ENCODE data around the gene ANG.
"Not testable (repeated sequence)": the region's sequence is repeated elsewhere in the genome, so short reads cannot be mapped to it uniquely, and the experiment has no call there.

Gene ANG

DNA sequence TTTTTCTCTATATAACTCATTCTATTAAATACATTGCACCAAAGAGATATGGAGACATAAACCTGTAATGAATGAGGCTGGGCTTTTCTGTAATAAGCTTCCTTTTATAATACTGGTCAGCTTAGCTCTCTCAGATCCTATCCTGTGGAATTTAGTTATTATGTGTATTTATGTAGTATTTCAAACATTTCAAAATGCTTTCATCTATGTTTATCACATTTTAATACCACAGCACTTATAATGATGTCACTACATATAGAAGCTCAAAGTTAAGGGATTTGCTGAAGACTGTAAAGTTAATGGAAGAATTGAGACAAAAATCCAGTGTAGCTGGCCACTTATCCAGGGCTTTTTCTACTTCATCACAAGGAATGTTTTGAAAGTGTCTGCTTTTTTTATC lies 11.4 kb downstream of the ANG start:
- DNase-seq = no peak

DNA sequence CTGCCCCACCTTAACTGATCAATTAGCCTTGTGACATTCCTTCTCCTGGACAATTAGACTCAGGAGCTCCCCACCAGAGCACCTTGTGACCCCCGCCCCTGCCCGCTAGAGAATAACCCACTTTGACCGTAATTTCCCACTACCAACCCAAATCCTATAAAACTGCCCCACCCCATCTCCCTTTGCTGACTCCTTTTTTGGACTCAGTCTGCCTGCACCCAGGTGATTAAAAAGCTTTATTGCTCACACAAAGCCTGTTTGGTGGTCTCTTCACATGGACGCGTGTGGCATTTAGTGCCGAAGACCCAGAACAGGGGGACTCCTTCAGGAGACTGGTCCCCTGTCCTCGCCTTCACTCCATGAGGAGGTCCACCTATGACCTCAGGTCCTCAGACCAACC lies 12.4 kb downstream of the ANG start:
- DNase-seq = not testable (repeated sequence)

DNA sequence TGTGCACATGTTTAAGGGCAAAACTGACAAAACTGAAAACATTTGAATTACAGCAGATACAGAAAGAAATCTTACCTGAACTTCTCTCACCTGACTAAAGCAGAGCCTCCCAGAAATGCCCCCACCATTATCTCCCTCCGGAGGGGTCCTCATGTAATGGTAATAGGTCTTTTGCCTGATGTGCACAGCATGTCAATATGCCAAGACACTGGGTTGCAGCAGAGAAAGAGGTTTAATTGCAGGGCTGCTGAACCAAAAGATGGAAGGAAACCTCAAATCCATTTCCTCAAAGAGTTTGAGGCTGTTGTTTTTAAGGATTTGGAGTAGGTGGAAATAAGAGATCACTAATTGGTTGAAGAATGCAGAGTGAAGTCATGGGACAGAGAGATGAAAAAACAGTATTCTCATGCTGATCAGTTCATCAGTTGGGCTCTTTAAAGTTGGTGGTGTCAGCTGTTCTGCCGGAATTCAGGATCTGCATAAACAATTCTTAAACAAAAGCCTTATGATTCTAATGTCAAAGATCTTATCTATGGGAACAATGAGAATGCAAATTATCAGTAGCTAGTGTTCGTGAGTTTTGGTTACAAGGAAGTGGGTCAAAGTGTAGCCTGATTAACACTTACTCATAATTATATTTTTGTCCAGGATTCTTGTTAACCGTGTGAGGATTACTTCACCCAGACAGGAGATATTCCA lies 18.2 kb downstream of the ANG start:
- no peak for DNase-seq

DNA sequence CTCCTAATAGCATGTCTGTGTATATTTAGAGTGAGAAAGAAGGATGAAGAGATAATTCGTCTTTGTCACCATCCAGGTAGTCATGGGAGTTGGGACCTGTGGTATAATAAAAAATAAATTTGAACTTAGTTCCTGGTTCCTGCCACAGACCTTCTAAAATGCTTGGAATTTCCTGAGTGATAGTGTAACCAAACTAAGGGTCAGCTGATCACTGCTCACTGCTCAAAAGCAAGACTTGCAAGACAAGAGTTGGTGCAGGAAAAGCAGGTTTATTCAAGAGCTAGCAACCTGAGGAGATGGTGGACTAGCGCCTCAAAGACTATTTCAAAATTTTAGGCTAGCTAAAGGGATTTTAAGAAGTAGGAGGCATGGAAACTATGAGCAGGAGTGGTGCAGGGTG lies 19.1 kb downstream of the ANG start:
- no peak for DNase-seq

DNA sequence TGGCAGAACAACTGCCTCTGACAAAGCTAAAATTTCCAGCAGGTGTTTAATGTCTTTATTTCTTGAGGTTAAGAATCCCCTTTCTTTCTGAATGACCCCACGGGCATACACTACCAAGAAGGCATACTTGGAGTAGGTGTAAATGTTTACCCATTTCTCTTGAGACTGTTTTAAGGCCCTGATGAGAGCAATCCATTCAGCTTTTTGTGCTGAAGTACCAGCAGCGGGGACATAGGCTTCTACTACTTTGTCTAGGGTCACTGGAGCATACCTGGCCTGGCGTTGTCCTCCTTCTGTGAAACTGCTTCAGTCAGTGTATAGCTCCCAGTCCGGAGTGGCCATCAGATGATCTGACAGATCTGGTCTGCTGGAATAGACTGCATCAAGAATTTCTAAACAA lies 22.7 kb downstream of the ANG start:
- no peak for DNase-seq

DNA sequence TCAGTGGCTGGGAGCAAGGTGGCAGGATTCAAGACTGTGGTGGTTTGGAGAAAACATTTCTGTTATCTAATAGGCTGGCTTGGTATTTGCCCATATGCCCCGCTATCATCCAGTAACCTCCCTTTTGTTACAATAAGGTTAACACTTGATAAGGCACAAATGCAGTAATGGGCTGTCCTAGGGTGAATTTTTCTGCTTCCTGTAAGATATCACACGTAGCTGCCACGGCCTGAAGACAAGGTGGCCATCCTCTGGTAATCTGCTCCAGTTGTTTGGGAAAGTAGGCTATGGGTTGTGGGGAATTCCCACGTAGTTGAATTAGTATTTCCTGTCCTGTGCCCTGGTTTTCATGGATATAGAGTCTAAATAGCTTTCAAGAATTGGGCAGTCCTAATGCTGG lies 23.1 kb downstream of the ANG start:
- DNase-seq = no peak

DNA sequence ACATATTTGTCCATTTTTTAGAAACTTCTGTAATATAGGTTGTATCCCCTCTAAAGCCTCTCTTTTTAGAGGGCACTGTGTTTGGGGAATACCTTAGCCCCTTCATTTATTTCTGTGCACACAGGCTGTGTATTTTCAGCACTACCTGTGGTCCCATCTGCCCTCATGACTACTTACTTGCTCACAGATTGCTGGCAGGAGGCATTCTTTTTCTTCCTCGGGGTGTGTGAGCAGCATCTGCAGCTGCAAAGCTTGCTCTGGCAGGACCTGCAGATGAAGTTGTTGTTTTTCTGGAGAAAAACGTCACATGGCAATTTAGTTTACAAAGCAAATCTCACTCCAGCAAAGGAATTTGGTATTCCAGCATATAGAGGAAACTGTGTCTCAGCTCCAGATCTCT lies 24.3 kb downstream of the ANG start:
- DNase-seq = no peak

DNA sequence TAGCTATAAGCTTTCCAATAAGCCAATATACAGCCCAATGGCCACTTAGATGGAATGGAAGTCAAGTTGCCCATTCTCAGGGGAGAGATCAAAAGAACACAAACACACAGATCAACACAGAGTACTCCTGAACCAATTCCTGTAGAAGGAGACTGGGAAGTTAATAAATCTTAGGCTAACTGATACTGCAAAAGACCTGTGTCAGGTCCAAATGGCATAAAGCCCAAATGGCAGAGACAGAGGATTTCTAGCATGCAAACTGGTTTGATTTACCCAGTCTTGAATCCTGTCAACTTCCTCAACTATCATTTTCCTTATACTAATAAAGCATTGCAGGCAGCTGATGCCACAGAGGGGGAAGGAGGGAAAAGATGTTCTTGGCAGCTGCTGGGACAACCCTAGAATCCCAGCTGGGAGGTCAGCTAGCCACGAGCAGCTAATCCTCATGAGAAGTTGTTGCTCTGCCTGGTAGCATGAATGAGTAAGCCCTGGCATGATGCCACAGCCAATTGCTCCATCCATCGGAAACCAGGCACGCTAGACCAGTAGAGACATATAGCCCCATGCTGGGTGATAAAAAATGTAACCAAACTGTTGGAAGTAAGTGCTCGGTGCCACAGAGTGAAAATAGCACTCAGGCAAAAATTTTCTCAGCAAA lies 26.2 kb downstream of the ANG start:
- no peak for DNase-seq

DNA sequence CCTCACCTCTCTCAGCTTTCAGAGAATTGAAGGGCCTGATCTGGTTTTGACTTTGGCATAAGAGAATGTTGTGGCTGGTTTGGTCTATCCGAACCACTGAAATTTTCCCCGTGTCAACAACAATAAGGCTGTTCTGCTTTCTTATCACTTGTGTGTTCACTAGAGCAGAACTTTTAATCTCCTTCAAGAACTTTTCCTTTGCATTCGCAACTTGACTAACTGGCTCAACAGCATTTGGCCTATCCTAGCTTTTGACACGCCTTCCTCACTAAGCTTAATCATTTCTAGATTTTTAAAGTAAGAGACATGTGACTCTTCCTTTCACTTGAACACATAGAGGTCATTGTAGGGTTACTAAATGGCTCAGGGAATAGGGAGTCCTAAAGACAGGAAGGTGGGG lies 31.2 kb downstream of the ANG start:
- DNase-seq = no peak

DNA sequence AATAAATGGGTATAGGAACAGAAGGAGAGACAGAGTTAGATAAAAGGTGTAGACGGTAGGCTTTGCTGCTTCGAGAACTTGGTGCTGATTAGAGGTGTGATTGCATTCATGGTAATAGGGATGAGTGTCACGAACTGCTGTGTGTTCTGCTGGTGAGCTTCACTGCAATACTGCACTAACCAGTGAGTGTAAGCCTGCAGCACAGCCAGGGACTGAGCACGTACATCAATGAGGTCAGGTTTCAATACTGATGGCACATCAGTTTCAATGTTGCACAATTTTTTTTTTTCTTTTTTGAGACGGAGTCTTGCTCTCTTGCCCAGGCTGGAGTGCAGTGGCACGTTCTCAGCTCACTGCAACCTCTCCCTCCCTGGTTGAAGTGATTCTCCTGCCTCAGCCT lies 32.2 kb downstream of the ANG start:
- no peak for DNase-seq

DNA sequence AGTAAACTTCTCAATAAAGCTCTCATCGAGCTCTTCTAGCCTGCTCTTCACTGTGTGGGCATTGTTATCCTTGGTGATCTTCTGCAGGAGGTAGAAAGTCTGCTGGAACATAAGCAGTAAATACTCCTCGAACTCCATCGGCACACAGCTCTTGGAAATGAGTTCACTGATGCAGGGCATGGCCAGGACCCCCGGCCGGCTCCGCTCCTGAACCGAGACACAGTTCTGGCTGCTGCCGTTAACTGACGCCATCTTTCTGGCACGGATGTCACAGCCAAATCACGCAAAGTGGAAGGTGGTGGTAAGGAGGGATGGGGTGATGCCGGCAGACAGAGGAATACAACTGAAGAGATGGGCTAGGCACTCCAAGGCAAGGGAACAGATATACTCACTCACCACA lies 33.5 kb downstream of the ANG start:
- DNase-seq = no peak

DNA sequence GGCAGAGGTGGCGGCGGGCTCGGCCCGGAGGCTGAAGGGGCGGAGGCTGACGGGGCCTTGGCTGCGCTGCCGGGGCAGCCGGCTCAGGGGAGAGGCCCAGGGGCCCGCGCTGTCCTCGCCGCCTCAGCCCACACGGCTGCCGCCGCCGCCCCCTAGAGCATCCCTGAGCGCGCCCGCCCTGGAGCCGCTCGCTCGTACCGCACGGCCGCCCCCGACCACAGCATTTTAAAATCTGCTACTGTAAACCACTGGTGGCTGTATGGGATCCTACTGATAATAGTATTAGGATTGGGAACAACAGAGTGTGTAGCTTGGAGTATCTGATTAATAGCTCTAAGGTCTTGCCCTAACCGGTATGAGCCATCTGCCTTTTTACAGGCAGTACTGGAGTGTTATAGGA lies 34.9 kb downstream of the ANG start:
- DNase-seq = no peak

DNA sequence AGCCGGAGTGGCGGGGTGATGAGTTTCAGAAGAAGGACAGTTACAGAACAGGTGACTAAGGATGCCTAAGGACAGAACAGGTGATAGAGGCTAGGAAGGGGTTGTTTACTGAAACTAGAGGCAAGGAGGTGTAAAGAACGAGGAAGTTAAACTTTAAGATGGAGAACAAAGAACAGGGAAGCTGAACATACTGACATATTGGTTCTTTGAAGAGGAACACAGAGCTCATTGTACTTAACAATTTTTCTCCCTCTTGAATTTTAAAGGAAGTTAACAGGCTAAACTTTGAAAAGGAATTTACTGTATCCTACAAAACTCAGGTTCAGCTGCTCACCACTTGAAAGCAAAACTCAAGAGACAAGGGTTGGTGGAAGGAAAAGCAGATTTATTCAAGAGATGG lies 37.6 kb downstream of the ANG start:
- not testable (repeated sequence) for DNase-seq

DNA sequence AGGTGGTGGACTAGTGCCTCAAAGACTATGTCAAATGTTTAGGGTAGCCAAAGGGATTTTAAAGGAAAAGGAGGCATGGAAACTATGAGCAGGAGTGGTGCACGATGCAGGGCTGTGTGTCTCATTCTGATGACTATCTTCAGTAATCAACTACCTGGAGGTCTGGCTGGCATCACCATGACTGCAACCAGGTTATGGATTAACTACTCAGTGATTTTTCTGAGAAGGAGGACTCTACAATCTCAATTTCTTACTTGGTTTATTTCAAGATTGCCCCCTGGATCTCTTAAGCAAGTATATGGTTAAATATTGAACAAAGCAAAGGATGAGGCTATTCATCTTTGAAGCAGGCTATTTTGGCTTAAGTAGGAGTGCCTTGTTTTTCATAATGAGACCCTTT lies 38.0 kb downstream of the ANG start:
- no peak for DNase-seq

DNA sequence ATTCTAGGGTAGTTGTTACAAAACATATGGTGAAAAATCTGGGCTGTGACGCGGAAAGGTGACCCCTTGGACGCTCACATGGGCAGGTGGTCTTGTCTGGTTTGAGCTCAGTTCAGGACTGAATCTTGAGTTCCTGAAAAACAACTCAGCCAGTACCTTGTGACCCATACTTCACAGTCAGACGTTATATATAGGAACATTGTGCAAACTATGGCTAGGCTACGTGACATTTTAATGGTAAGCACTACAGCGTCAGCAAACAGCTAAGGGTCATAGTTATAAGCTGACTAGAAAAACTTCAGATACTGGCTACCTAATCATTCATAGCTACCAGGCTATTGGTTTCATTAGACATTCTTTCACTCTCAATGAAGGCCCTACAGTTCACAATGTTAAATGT lies 42.3 kb downstream of the ANG start:
- DNase-seq = no peak

DNA sequence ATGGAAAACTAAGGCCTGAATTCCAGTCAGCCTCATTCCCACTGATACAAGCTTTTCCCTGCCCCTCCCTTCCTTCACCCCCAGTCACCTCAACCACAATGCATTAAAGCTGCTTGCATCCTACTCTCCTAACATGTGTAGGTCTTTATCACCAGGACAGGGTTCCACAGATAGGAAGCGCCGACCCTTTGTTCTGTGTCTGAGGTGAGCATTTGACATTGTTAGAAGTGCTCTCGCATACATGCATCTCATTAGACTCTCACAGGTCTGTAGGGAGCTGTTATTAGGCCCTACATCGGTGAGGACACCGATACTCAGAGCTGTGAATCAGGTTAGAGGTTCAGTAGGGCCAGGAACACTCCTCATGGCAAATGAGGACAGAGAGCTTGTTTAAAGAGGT lies 43.9 kb downstream of the ANG start:
- no peak for DNase-seq

DNA sequence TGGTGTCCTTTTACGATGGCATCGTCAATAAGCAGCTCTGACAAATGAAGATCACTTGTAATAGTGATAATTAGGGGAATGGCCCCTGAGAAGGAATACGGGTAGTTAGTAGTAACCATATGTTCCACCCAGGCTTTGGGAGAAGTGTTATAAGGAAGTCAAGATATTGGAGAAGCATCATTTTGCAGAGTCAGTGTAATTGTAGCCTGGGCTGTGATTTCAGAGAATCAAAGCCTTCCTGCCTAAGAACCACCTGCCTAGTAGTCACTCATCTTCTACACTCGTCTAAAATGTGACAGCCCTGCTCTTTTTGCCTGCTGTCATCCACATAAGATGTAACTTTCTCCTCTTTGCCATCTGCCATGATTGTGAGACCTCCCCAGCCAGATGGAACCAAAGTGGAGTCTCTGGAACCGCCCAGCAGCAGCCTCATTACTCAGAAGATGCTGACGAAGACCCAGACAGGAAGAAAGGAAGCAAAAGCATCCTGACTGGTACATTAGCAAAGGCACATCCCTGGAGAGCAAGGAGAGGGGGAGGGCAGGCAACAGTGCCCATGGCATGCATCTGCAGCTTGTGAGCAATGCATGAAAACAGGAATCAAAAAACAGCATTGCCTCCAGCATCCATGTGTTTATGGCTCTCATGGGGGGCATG lies 44.5 kb downstream of the ANG start:
- DNase-seq = no peak

DNA sequence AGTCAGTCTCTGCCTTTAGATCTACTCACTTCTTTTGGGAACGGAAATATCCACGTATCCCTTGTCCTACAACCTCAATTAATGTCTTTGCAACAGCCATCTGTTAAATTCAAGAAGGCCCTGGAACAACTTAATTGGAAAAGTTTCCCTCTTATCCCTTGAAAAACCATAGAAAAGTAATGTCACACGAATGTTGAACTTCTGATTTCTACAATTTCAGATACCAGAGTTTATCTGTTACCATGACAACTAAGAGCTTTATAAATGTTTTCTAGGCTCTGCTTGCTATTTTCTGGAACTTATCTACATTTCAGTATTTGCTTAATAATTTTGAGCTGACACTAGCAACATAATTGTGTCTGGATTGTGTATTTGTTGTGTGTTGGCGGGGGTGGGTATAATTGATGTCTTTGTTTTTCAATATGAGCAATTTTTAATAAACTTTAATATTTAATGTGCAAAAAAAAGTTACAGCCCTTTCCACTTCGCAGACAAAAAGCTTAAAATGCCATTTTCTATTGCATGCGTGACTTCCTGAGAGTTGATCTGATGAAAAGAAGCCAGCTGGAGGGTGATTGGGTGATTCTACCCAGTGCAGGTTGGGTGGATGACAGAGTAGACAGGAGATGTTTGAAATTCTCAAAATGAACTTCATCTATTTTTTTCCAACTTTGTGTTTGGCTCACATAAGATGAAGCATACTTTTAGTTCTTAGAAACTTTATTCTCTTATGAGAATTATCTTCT lies 45.3 kb downstream of the ANG start:
- no peak for DNase-seq

DNA sequence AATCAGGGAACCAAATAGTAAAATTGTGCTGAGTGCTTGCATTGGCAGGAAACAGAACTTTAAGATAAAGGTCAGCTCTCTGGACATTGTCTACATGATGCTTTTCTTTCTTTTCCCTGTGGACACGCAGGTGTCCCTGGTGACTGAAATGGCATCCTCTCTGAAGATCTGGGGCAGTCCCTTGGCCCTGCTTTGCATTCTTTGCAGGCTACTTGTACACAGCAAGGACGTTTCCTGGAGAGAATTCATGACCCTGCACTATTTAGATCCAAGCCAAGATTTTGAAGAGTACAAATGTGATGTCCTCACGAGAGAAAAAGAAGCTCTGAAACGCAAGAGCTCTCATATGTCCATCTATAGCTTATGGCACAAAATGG lies 45.9 kb downstream of the ANG start:
- DNase-seq = no peak

DNA sequence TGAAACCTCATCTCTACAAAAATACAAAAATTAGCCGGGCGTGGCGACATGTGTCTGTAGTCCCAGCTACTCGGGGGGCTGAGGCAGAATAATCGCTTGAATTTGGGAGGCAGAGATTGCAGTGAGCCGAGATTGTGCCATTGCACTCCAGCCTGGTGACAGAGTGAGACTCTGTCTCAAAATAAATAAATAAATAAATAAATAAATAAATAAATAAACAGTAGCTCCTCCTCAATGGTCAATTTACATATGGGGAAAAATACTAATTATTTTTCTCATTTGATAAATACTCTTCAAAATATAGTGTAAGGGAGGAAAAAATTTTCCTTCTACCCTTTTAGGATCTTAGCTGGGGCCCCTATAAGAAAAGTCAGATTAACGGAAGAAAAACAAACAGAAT lies 49.7 kb downstream of the ANG start:
- not testable (repeated sequence) for DNase-seq

DNA sequence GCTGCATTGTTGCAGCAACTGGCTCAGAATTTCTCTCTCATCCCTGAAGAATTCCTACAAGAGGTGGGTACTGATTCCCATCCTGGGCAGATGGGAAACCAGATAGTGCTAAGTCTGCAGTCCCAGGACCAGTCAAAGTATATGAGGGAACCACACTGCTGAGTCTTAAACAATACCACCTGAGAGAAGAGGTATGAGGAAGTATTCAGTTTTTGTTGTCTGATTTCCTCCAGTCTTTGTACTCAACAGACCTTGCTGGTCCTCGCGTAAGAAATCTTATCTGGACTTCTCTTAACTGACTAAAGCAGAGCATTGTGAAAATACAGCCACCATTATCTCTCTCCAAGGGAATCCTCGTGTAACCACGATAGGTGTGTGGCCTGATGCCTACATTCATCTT lies 53.6 kb downstream of the ANG start:
- DNase-seq = no peak

DNA sequence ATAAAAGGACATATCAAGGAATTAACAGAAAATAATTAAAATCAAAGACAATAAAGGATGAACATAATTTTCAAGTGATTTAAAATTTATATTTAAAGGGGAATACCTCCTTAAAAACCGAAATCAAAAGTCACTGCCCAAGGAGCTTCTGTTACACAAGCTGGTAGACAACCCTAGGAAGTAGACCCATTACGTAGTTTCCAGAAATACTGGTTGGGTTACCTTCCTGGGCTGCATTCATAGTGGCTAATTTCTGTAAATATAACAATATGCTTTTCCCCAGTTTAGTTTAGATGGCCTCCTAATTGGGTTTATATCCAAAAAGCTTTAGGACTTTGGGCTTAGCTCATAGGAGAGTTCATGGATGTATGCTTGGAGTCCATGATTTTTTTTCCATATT lies 55.0 kb downstream of the ANG start:
- DNase-seq = no peak
